T-cell (primary cell): ENCODE measurements around the gene ZSCAN18. TPM values are rescaled to one million over a fixed set of nuclear protein-coding genes. Genes with fewer than 3 reads are reported as not detected.
A peak's percentile ranks its signal among the peaks of the same experiment; 100 is the strongest.

ENCODE experiments used
- ATAC-seq, 4 experiments: fragments of 200-7000 bp in 3 of 4; fragments of 150-1000 bp in 1 of 4; cut with Tn5 transposase; replicated peaks in 1 of 4; 1 replicate in 3 of 4; 2 replicates in 1 of 4; pipeline ENCODE4 v1.10.0; 2021; ENCODE audit warnings: moderate library complexity in 3 of 4, mild to moderate bottlenecking in 2 of 4, moderate number of reproducible peaks in 1 of 4
- CTCF ChIA-PET, 2 donors: fragments of 300-600 bp; sonication (Branson Sonifier 250); formaldehyde crosslinking; loops; one replicate each; lab custom pipeline; 2022; ENCODE audit warnings: antibody characterized with exemption in 2 of 2; lab: Charles Lee
- POLR2A ChIA-PET, 2 donors: fragments of 300-600 bp; sonication (Branson Sonifier 250); formaldehyde crosslinking; loops; one replicate each; lab custom pipeline; 2022; ENCODE audit warnings: antibody characterized with exemption in 2 of 2; lab: Charles Lee
- DNase-seq, 35 experiments: peaks; one replicate each; pipeline versions ENCODE4 v3.0.0 to v3.0.0-alpha.2; 2013 to 2023
- H3K27ac ChIP-seq: one replicate; pipeline ENCODE4 v1.5.1; 2013; ENCODE audit warnings: low read length
- H3K27me3 ChIP-seq, 2 experiments: replicated peaks in 1 of 2; 1 replicate in 1 of 2; 2 replicates in 1 of 2; pipeline versions ENCODE4 v1.6.1 to v1.7.0; 2013; ENCODE audit warnings: low read length in 1 of 2, mixed read lengths in 1 of 2; ENCODE audit not compliant: control insufficient read depth in 2 of 2, insufficient read depth in 2 of 2; ENCODE audit errors: extremely low read depth in 1 of 2
- H3K36me3 ChIP-seq, 2 donors: 1 replicate in 1 of 2; 2 replicates in 1 of 2; pipeline versions ENCODE4 v1.6.1 to v1.7.0; 2013; ENCODE audit warnings: low read length in 1 of 2; ENCODE audit not compliant: control insufficient read depth in 2 of 2, insufficient read depth in 1 of 2; ENCODE audit errors: extremely low read depth in 1 of 2
- H3K4me1 ChIP-seq, 2 experiments: 1 replicate in 1 of 2; 2 replicates in 1 of 2; pipeline versions ENCODE4 v1.6.1 to v1.7.0; 2013; ENCODE audit warnings: low read length in 2 of 2, mixed read lengths in 1 of 2; ENCODE audit not compliant: insufficient read depth in 2 of 2, control insufficient read depth in 1 of 2; ENCODE audit errors: extremely low read depth in 1 of 2
- H3K4me3 ChIP-seq, 2 donors: 1 replicate in 1 of 2; 2 replicates in 1 of 2; pipeline versions ENCODE4 v1.5.1 to v1.7.0; 2013; ENCODE audit warnings: mild to moderate bottlenecking in 2 of 2, low read length in 1 of 2, moderate library complexity in 1 of 2; ENCODE audit not compliant: control insufficient read depth in 1 of 2; ENCODE audit errors: extremely low read depth in 1 of 2
- H3K9me3 ChIP-seq: 2 replicates; pipeline ENCODE4 v1.7.0; 2013
- H3K27ac Mint-ChIP-seq, 2 donors: one replicate each; pipeline ENCODE4 v1.8.0; 2020 to 2021; ENCODE audit warnings: mild to moderate bottlenecking in 2 of 2, mixed read lengths in 2 of 2
- H3K27me3 Mint-ChIP-seq, 2 donors: one replicate each; pipeline ENCODE4 v1.8.0; 2021 to 2022; ENCODE audit warnings: mixed read lengths in 2 of 2
- H3K36me3 Mint-ChIP-seq: one replicate; pipeline ENCODE4 v1.8.0; 2021; ENCODE audit warnings: mixed read lengths
- H3K4me1 Mint-ChIP-seq, 3 donors: one replicate each; pipeline ENCODE4 v1.8.0; 2020 to 2022; ENCODE audit warnings: mixed read lengths in 3 of 3, mild to moderate bottlenecking in 1 of 3
- H3K4me3 Mint-ChIP-seq, 3 donors: one replicate each; pipeline ENCODE4 v1.8.0; 2020 to 2022; ENCODE audit warnings: mild to moderate bottlenecking in 3 of 3, mixed read lengths in 3 of 3, moderate library complexity in 3 of 3
- H3K9me3 Mint-ChIP-seq, 3 donors: one replicate each; pipeline ENCODE4 v1.8.0; 2020 to 2022; ENCODE audit warnings: mixed read lengths in 3 of 3
- WGBS: methylation state at CpG from one replicate; pipeline ENCODE4 v1.1.5; 2013; ENCODE audit warnings: missing lambda C conversion rate; ENCODE audit not compliant: insufficient coverage; 5-methylcytosine and 5-hydroxymethylcytosine counted together
- total RNA-seq, 35 experiments: library from RNA in 6 of 35; stranded (reverse) in 6 of 35; fragments of 120-200 nt in 1 of 35; gene quantifications; one replicate each; pipeline versions ENCODE4 v1.2.1 to v1.2.4 and lab custom pipeline; 2013 to 2026

ZSCAN18 gene
- total RNA-seq, 5 donors from 2014 or later (not counting 1 experiment from before 2014, with no cell fraction given) = 45.3 to 62.6 (median 52.4) TPM

DNA sequence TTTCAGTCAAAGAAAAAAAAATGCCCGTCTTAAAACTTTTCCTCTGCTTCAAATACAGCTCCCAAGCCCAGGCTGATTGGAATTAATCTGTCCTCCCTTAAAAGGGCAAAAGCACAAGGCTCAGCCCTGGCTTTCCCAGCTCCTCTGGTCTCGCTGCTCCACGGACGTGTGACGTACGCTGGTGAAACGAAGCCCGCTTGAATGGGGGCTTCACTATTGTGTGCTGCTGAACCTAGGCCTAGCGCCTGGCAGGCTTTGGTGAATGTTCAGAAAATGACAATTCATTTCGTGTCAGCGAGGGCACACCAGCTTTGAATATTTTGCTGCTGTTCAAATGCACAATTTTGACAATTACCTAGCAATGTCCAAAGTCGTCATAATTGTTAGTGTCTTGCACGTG lies 39.6 kb downstream of the ZSCAN18 start:
- POLR2A ChIA-PET = interaction anchor here (0.6 kb wide), 4 partner anchors 85 to 608 kb away, joined by 3 to 8 read pairs (median 6); partner anchors contain the start of gene ZIK1 (in 1 of the 2)
- peaks cover 11 to 35% (median 30%) of the 10 kb centered on the region in 3 donors for H3K9me3 Mint-ChIP-seq

DNA sequence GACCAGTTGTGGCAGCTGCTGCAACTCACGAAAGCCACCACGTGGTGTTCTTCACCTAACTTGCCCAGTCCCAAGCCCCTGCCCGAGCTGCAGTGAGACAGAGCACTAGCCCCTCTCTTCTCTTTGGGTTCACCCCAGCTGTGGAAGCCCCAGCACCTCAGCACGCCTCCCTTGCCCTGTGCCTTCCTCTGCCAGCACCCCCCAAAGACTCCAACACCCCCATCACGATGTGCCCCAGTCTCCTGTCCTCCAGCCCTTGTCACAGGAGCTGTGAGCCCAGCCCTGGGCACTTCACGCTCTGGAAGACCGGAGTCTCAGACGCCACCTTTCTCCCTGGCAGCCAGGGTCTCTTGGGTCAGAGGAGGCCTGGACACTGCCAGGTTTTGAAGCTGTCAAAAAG lies 41.2 kb downstream of the ZSCAN18 start:
- WGBS = 76% methylated on average over 8 of the region's 8 CpGs
- H3K9me3 ChIP-seq = no peaks in the 10 kb centered on the region
- CTCF ChIA-PET = no interaction called here
- H3K4me1 ChIP-seq = peaks cover 0 to 14% of the 10 kb centered on the region in 2 experiments
- no peak overlapping the region for H3K27ac ChIP-seq
- no peak overlapping the region for H3K4me3 Mint-ChIP-seq
- peaks cover 11 to 31% (median 28%) of the 10 kb centered on the region in 3 donors for H3K9me3 Mint-ChIP-seq
- H3K27me3 ChIP-seq = peaks cover 0 to 69% of the 10 kb centered on the region in 2 experiments
- H3K36me3 ChIP-seq = no peaks in the 10 kb centered on the region
- ATAC-seq (no peak), DNase-seq (no peak)
- no peak overlapping the region for H3K4me3 ChIP-seq
- H3K27me3 Mint-ChIP-seq = peaks cover 16 to 31% of the 10 kb centered on the region in 2 donors
- POLR2A ChIA-PET = no interaction called here
- H3K36me3 Mint-ChIP-seq = peaks cover 21% of the 10 kb centered on the region
- no peak overlapping the region for H3K27ac Mint-ChIP-seq
- H3K4me1 Mint-ChIP-seq = peaks cover 5 to 9% (median 8%) of the 10 kb centered on the region in 3 donors

More for the DNA sequence above, 39.6 kb downstream of the ZSCAN18 start:
- no peak overlapping the region for H3K27ac ChIP-seq
- no peak overlapping the region for H3K27ac Mint-ChIP-seq
- H3K4me3 Mint-ChIP-seq = peak overlapping the region; percentile 77 to 79 (median 79)
- H3K27me3 Mint-ChIP-seq = peaks cover 16 to 31% of the 10 kb centered on the region in 2 donors
- peak overlapping the region in 1 of 2 donors; percentile 53 for H3K4me3 ChIP-seq
- peaks cover 28% of the 10 kb centered on the region for H3K36me3 Mint-ChIP-seq
- no peaks in the 10 kb centered on the region for H3K9me3 ChIP-seq
- H3K4me1 ChIP-seq = peaks cover 0 to 14% of the 10 kb centered on the region in 2 experiments
- no peaks in the 10 kb centered on the region for H3K36me3 ChIP-seq
- CTCF ChIA-PET = interaction anchor here in 1 of 2 donors (0.6 kb wide), 1 partner anchor 22 kb away, joined by 3 read pairs; no protein-coding TSS in a partner anchor
- DNase-seq (no peak), ATAC-seq (no peak)
- peaks cover 5 to 9% (median 8%) of the 10 kb centered on the region in 3 donors for H3K4me1 Mint-ChIP-seq
- H3K27me3 ChIP-seq = peaks cover 0 to 63% of the 10 kb centered on the region in 2 experiments
- 97% methylated on average over 9 of the region's 13 CpGs for WGBS

DNA sequence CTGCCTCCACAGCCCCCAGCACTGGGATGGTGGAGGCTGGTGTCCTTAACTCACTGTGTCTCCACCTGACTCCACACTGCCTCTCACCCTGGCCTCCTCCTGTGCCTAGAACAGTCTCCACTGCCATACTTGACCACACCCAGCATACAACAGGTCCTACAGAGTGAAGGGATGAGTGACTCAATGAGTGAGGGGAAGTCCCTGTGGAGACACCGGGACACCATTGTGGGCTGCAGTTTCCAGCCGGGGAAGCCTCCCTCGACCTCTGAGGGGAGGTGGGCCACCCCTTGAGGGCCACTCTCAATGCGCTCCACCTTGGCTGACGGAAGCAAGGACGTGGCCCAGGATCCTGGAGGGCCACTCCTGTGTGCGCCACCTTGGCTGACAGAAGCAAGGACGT lies 41.8 kb downstream of the ZSCAN18 start:
- Histone ChIP-seq H3K4me3 (no peak overlapping the region), H3K27me3 (peaks cover 0 to 71% of the 10 kb centered on the region in 2 experiments), H3K9me3 (no peaks in the 10 kb centered on the region), H3K27ac (no peak overlapping the region), H3K36me3 (no peaks in the 10 kb centered on the region), H3K4me1 (peaks cover 0 to 14% of the 10 kb centered on the region in 2 experiments)
- DNase-seq (no peak), ATAC-seq (no peak)
- Mint-ChIP-seq H3K4me1 (peaks cover 5 to 9% (median 8%) of the 10 kb centered on the region in 3 donors), H3K9me3 (peaks cover 11 to 34% (median 25%) of the 10 kb centered on the region in 3 donors), H3K27me3 (peaks cover 16 to 30% of the 10 kb centered on the region in 2 donors), H3K36me3 (peaks cover 24% of the 10 kb centered on the region), H3K27ac (no peak overlapping the region), H3K4me3 (no peak overlapping the region)
- CTCF ChIA-PET = no interaction called here
- 84% methylated on average over 8 of the region's 8 CpGs for WGBS
- POLR2A ChIA-PET = no interaction called here

DNA sequence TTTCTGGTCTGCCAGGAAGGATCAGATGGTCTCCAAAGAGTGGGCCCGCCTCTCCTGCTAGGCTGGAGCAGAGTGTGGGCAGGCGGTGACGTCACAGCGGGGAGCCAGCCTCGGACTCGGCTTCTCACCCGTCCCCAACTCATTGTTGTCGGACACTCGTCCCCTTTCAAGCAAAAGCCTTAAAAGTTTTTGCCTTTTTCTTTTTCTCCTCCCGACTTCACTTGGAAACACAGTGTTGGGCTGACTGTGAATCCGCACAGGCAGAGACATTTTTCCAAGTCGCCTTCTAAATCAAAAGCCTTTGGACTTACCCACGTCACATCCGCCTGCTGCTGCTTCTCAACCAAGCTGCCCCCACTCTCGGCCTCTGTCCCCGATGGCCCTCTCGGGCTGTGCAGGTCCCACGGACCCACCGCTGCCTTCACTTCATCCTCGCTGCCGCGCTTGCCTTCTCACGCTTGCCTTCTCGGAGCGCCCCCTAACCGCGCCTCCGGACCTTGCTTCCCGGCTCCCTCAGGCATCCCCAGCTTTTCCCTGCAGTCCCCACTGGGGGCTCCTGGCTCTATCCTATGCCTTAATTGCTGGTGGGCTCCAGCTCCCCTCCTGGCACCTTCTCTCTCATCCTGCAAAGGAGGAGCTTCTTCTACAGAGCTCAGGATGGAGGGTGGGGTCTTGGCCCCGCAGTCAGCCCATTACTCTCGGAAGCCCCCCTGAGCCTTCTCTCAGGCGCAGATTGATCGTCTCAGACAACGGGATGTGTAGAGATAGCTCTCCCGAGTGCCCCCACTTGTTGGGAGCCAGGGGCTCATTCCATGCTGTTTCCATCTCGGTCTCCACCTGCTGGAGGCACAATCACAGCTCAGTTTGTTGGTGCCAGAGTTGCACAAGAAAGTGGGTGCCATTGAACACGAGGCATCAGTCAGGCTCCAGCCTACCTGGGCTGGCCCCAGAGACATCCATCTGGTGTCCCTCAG lies 42.8 kb downstream of the ZSCAN18 start:
- peaks cover 0 to 14% of the 10 kb centered on the region in 2 experiments for H3K4me1 ChIP-seq
- ChIA-PET POLR2A (no interaction called here), CTCF (no interaction called here)
- Mint-ChIP-seq H3K9me3 (peaks cover 11 to 38% (median 25%) of the 10 kb centered on the region in 3 donors), H3K27me3 (peaks cover 16 to 27% of the 10 kb centered on the region in 2 donors), H3K4me1 (peaks cover 5 to 9% (median 7%) of the 10 kb centered on the region in 3 donors), H3K27ac (peak overlapping the region in 1 of 2 donors; percentile 31), H3K4me3 (peak overlapping the region in 1 of 3 donors; percentile 50), H3K36me3 (peaks cover 27% of the 10 kb centered on the region)
- DNase-seq (no peak), ATAC-seq (no peak)
- no peaks in the 10 kb centered on the region for H3K36me3 ChIP-seq
- H3K4me3 ChIP-seq = peak overlapping the region in 1 of 2 donors; percentile 5
- peaks cover 0 to 65% of the 10 kb centered on the region in 2 experiments for H3K27me3 ChIP-seq
- no peaks in the 10 kb centered on the region for H3K9me3 ChIP-seq
- H3K27ac ChIP-seq = no peak overlapping the region
- 41% methylated on average over 36 of the region's 37 CpGs for WGBS

DNA sequence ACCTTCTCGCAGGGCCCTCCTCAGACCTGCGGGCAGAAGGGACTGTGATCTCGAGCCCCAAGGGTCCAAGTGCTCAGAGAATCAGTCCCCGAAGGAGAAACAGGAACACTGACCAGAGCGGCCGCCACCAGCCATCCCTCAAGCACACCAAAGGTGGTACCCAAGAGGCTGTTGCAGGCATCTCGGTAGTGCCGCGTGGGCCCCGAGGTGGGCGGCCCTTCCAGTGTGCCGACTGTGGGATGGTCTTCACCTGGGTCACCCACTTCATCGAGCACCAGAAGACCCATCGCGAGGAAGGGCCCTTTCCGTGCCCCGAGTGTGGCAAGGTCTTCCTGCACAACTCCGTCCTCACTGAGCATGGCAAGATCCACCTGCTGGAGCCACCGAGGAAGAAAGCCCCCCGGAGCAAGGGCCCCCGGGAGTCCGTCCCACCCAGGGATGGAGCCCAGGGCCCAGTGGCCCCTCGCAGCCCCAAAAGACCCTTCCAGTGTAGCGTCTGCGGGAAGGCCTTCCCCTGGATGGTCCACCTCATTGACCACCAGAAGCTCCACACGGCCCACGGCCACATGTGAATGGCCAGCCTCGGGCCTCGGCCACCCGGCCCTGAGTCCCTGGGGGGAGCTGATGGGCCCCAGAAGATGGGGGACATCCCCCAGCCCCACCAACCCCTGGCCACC lies 44.4 kb downstream of the ZSCAN18 start:
- ChIA-PET CTCF (no interaction called here), POLR2A (no interaction called here)
- H3K27ac Mint-ChIP-seq = no peak overlapping the region
- H3K36me3 Mint-ChIP-seq = peaks cover 23% of the 10 kb centered on the region
- ATAC-seq (no peak), DNase-seq (no peak)
- Histone ChIP-seq H3K4me3 (no peak overlapping the region), H3K27ac (no peak overlapping the region), H3K36me3 (no peaks in the 10 kb centered on the region), H3K9me3 (no peaks in the 10 kb centered on the region), H3K27me3 (peaks cover 0 to 53% of the 10 kb centered on the region in 2 experiments), H3K4me1 (peaks cover 0 to under 1% of the 10 kb centered on the region in 2 experiments)
- H3K27me3 Mint-ChIP-seq = peaks cover 16 to 21% of the 10 kb centered on the region in 2 donors
- peaks cover 1 to 5% (median 1%) of the 10 kb centered on the region in 3 donors for H3K4me1 Mint-ChIP-seq
- WGBS = 88% methylated on average over 30 of the region's 30 CpGs
- no peak overlapping the region for H3K4me3 Mint-ChIP-seq
- H3K9me3 Mint-ChIP-seq = peaks cover 16 to 44% (median 32%) of the 10 kb centered on the region in 3 donors

DNA sequence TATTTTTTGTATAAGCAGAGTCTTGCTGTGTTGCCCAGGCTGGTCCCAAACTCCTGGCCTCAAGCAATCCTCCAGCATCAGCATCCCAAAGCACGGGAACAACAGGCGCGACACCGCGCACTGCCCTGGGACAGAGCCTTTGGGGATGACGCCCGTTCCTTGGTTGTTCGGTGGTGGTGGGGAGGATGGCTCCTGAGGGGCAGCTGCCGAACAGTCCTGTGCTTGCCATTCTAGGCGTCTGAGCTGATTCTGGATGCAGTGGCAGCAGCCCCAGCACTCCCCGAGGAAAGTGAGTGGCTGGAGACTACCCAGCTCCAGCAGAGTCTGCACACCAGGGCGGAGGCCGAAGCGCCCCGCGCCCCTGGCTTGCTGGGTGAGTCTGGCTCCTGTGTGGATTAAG lies 45.8 kb downstream of the ZSCAN18 start:
- Mint-ChIP-seq H3K9me3 (peaks cover 16 to 44% (median 30%) of the 10 kb centered on the region in 3 donors), H3K27me3 (peaks cover 16% of the 10 kb centered on the region in 2 donors), H3K27ac (no peak overlapping the region), H3K4me1 (peaks cover 0 to 5% (median 0%) of the 10 kb centered on the region in 3 donors), H3K4me3 (no peak overlapping the region), H3K36me3 (peaks cover 19% of the 10 kb centered on the region)
- WGBS = 98% methylated on average over 7 of the region's 16 CpGs
- H3K27ac ChIP-seq = no peak overlapping the region
- ChIA-PET POLR2A (no interaction called here), CTCF (no interaction called here)
- H3K27me3 ChIP-seq = peaks cover 0 to 50% of the 10 kb centered on the region in 2 experiments
- DNase-seq = no peak
- no peaks in the 10 kb centered on the region for H3K36me3 ChIP-seq
- no peak overlapping the region for H3K4me3 ChIP-seq
- no peak for ATAC-seq
- H3K4me1 ChIP-seq = no peaks in the 10 kb centered on the region
- no peaks in the 10 kb centered on the region for H3K9me3 ChIP-seq
